ENCODE results near the gene GLB1L2. TPM values are rescaled to one million over a fixed set of nuclear protein-coding genes. Genes with fewer than 3 reads are reported as not detected.

The GLB1L2 gene
- polyA plus RNA-seq, 1 experiment = 0.18 TPM

GRCh38 chr11:134356656-134357544 is 25.1 kb downstream of the GLB1L2 start:
- Histone ChIP-seq H3K4me3 (ENCODE audit: low read depth, low read length) (no peak overlapping the region), H3K36me3 (ENCODE audit: control insufficient read depth, insufficient read depth, low read length) (no peaks in the 10 kb centered on the region), H3K27me3 (ENCODE audit: control insufficient read depth, insufficient read depth, low read length) (no peaks in the 10 kb centered on the region)
- CTCF ChIA-PET = no interaction called here
- DNase-seq (ENCODE audit: low read depth) = no peak
- POLR2A ChIA-PET = no interaction called here
- TF ChIP-seq CTCF (IDR thresholded peaks at IDR 0.05; ENCODE audit: insufficient read depth, low read depth, low read length) = no peak

DNA sequence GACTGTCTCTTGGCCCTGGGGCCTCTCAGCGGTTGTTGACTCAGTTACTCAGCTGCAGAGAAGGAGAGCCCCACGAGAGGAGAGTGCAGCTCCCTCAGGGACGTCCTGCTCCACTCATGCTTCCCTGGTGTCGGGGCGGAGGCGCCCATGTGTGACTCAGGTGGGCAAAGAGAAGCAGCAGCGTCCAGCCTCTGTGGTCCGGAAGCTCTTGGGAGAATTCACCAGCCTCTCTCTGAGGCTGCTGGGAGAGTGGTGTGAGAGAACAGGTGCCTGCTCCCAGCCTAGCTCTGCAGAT is 25.7 kb downstream of the GLB1L2 start:
- ChIA-PET POLR2A (no interaction called here), CTCF (no interaction called here)
- no peak overlapping the region for H3K4me3 ChIP-seq (ENCODE audit: low read depth, low read length)
- H3K27me3 ChIP-seq (ENCODE audit: control insufficient read depth, insufficient read depth, low read length) = no peaks in the 10 kb centered on the region
- DNase-seq (ENCODE audit: low read depth) = no peak
- no peak for TF ChIP-seq CTCF (IDR thresholded peaks at IDR 0.05; ENCODE audit: insufficient read depth, low read depth, low read length)
- no peaks in the 10 kb centered on the region for H3K36me3 ChIP-seq (ENCODE audit: control insufficient read depth, insufficient read depth, low read length)

DNA sequence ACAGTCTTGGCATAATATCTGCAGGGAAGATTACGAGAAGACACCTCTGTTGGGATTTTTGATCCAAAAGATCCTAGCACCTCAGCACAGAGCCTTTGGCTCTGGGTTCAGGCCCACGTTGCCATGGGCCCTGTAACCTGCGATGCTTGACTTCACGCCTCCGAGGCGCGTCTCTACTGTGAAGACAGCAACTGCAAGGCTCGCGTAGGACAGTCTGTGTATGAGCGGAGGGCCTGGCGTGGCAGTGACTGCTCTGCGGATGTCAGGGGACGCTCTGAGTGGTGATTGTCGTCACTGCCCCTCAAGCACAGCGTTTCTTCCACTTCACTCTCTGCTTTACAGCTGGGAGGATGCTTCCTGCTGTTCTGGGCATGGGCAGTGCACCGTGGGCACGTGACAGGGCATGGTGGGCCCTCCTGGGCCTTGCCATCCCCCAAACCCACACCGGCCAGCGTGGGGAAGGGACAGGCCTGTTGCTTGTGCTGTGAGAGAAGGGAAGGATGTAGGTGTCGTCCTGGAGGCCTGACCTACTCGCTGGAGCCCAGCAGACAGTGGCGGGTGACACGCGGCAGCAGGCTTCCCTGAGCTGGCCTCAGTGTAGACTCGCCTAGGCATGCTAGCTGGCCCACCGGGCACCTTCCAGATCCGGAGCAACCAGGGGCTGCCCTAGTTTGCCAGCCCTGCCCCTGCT is 26.5 kb downstream of the GLB1L2 start:
- ChIA-PET CTCF (no interaction called here), POLR2A (no interaction called here)
- Histone ChIP-seq H3K27me3 (ENCODE audit: control insufficient read depth, insufficient read depth, low read length) (no peaks in the 10 kb centered on the region), H3K36me3 (ENCODE audit: control insufficient read depth, insufficient read depth, low read length) (no peaks in the 10 kb centered on the region), H3K4me3 (ENCODE audit: low read depth, low read length) (no peak overlapping the region)
- DNase-seq (ENCODE audit: low read depth) = no peak
- TF ChIP-seq CTCF (IDR thresholded peaks at IDR 0.05; ENCODE audit: insufficient read depth, low read depth, low read length) = no peak

DNA sequence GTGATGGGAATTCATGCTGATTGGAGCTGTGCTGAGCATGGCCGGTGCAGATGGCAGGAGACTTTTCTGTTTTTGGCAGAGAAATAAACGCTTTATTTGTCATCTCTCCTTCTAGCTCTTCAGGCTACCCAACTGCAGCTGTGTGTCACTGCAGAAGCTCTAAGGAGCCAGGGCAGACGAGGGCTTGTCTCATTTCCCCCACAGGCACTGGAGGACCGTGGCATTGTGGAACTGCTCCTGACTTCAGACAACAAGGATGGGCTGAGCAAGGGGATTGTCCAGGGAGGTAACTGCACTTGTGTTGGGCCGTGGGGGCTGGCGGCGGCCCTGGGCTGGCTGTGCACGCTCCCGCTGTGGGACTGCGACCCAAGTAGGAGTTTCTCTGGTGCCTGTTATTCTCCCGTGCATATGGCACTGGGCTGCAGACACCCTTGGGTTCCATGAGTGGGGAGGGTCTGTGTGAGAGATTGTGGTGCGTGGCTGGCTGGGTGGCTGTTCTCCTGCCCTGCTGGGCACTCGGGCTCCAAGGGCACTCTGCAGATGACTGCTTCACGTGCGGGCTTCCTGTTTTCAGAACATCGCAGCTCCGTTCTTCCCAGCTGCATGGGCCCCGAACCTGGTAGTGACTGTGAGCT is 27.2 kb downstream of the GLB1L2 start:
- no peaks in the 10 kb centered on the region for H3K36me3 ChIP-seq (ENCODE audit: control insufficient read depth, insufficient read depth, low read length)
- POLR2A ChIA-PET = no interaction called here
- CTCF ChIA-PET = no interaction called here
- H3K4me3 ChIP-seq (ENCODE audit: low read depth, low read length) = no peak overlapping the region
- no peak for DNase-seq (ENCODE audit: low read depth)
- no peaks in the 10 kb centered on the region for H3K27me3 ChIP-seq (ENCODE audit: control insufficient read depth, insufficient read depth, low read length)
- no peak for TF ChIP-seq CTCF (IDR thresholded peaks at IDR 0.05; ENCODE audit: insufficient read depth, low read depth, low read length)

- CTCF ChIA-PET = no interaction called here
- Histone ChIP-seq H3K4me3 (ENCODE audit: low read depth, low read length) (no peak overlapping the region), H3K36me3 (ENCODE audit: control insufficient read depth, insufficient read depth, low read length) (no peaks in the 10 kb centered on the region), H3K27me3 (ENCODE audit: control insufficient read depth, insufficient read depth, low read length) (no peaks in the 10 kb centered on the region)
- POLR2A ChIA-PET = no interaction called here
- DNase-seq (ENCODE audit: low read depth) = no peak
- no peak for TF ChIP-seq CTCF (IDR thresholded peaks at IDR 0.05; ENCODE audit: insufficient read depth, low read depth, low read length)
Observed at GRCh38 chr11:134359646-134360045, 27.9 kb downstream of the GLB1L2 start.
